ENCODE measurements around the gene RBMXL3. TPM values are rescaled to one million over a fixed set of nuclear protein-coding genes. Genes with fewer than 3 reads are reported as not detected.

Gene RBMXL3
- total RNA-seq = not detected in 2 replicates

DNA sequence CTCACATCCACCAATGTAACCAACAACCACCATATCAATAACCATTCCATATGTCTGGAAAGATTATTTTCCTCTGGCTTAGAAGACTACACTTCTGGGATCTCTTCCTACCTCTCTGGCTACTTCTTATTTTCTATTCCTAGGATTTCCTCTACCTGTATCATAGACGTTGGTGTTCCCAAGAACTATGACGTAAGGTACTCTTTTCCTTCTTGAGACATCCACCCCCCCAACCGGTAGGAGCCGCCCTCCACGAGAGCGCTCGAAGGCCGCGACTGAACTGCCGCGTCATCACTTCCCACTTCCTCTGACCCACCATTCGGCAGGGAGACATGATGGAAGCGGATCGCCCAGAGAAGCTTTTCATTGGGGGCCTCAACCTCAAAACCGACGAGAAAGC, at the start of gene RBMXL3:
TSS of gene RBMXL3 (plus strand) at position 301 of the 400 bp plus-strand sequence. CDS start at position 333, 32 bp downstream.
- no peaks in the 10 kb centered on the region for H3K4me1 ChIP-seq (ENCODE audit: insufficient read depth, low read length)
- DNase-seq (ENCODE audit: insufficient read length, low spot score, missing footprints) = no peak
- no peak within 1 kb of the TSS for H2AFZ ChIP-seq (ENCODE audit: low read length)
- no peak within 1 kb of the TSS for H3K4me3 ChIP-seq (ENCODE audit: insufficient read depth, low read length)
- no peaks in the 10 kb centered on the region for H3K79me2 ChIP-seq (ENCODE audit: insufficient read depth, low read length)
- no peaks in the 10 kb centered on the region for H4K20me1 ChIP-seq (ENCODE audit: insufficient read depth, low read length)
- no peaks in the 10 kb centered on the region for H3K36me3 ChIP-seq (ENCODE audit: insufficient read depth, low read length)
- no peaks in the 10 kb centered on the region for H3K27me3 ChIP-seq (ENCODE audit: insufficient read depth, low read length)
- H3K27ac ChIP-seq (ENCODE audit: low read depth, low read length) = no peak within 1 kb of the TSS
- H3K4me2 ChIP-seq (ENCODE audit: insufficient read depth, low read length) = no peak within 1 kb of the TSS
- TF ChIP-seq, protein P1, sequence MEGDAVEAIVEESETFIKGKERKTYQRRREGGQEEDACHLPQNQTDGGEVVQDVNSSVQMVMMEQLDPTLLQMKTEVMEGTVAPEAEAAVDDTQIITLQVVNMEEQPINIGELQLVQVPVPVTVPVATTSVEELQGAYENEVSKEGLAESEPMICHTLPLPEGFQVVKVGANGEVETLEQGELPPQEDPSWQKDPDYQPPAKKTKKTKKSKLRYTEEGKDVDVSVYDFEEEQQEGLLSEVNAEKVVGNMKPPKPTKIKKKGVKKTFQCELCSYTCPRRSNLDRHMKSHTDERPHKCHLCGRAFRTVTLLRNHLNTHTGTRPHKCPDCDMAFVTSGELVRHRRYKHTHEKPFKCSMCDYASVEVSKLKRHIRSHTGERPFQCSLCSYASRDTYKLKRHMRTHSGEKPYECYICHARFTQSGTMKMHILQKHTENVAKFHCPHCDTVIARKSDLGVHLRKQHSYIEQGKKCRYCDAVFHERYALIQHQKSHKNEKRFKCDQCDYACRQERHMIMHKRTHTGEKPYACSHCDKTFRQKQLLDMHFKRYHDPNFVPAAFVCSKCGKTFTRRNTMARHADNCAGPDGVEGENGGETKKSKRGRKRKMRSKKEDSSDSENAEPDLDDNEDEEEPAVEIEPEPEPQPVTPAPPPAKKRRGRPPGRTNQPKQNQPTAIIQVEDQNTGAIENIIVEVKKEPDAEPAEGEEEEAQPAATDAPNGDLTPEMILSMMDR (IDR thresholded peaks at IDR 0.05; ENCODE audit: extremely low read depth, low read depth, low read length) = no peak
- H3K9me3 ChIP-seq (ENCODE audit: low read depth, low read length) = no peaks in the 10 kb centered on the region

DNA sequence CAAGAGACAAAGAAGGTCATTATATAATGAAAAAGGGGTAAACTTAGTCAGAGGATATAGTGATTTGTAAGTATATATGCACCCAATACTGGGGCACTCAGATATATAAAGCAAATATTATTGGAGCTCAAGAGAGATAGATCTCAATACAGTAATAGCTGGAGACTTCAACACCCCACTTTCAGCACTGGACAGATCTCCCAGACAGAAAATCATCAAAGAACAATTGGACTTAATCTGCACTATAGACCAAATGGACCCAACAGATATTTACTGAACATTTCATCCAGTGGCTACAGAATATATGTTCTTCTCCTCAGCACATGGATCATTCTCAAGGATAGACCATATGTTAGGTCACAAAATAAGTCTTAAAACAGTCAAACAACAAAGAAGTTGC, 47.2 kb upstream of the RBMXL3 start:
- H4K20me1 ChIP-seq (ENCODE audit: insufficient read depth, low read length) = no peaks in the 10 kb centered on the region
- H3K4me3 ChIP-seq (ENCODE audit: insufficient read depth, low read length) = no peak overlapping the region
- no peak overlapping the region for H3K4me2 ChIP-seq (ENCODE audit: insufficient read depth, low read length)
- H3K9me3 ChIP-seq (ENCODE audit: low read depth, low read length) = no peaks in the 10 kb centered on the region
- TF ChIP-seq, protein P1 (IDR thresholded peaks at IDR 0.05; ENCODE audit: extremely low read depth, low read depth, low read length) = no peak
- H2AFZ ChIP-seq (ENCODE audit: low read length) = no peak overlapping the region
- H3K27ac ChIP-seq (ENCODE audit: low read depth, low read length) = no peak overlapping the region
- no peak for DNase-seq (ENCODE audit: insufficient read length, low spot score, missing footprints)
- H3K36me3 ChIP-seq (ENCODE audit: insufficient read depth, low read length) = no peaks in the 10 kb centered on the region
- no peaks in the 10 kb centered on the region for H3K4me1 ChIP-seq (ENCODE audit: insufficient read depth, low read length)
- H3K79me2 ChIP-seq (ENCODE audit: insufficient read depth, low read length) = no peaks in the 10 kb centered on the region
- H3K27me3 ChIP-seq (ENCODE audit: insufficient read depth, low read length) = no peaks in the 10 kb centered on the region

GRCh38 chrX:115147220-115147619, 42.0 kb upstream of the RBMXL3 start:
- no peak overlapping the region for H3K4me2 ChIP-seq (ENCODE audit: insufficient read depth, low read length)
- no peak overlapping the region for H3K27ac ChIP-seq (ENCODE audit: low read depth, low read length)
- H3K27me3 ChIP-seq (ENCODE audit: insufficient read depth, low read length) = no peaks in the 10 kb centered on the region
- H3K36me3 ChIP-seq (ENCODE audit: insufficient read depth, low read length) = no peaks in the 10 kb centered on the region
- TF ChIP-seq, protein P1 (IDR thresholded peaks at IDR 0.05; ENCODE audit: extremely low read depth, low read depth, low read length) = peak; percentile 59
- no peaks in the 10 kb centered on the region for H3K9me3 ChIP-seq (ENCODE audit: low read depth, low read length)
- H2AFZ ChIP-seq (ENCODE audit: low read length) = no peak overlapping the region
- no peaks in the 10 kb centered on the region for H3K4me1 ChIP-seq (ENCODE audit: insufficient read depth, low read length)
- no peaks in the 10 kb centered on the region for H3K79me2 ChIP-seq (ENCODE audit: insufficient read depth, low read length)
- no peak overlapping the region for H3K4me3 ChIP-seq (ENCODE audit: insufficient read depth, low read length)
- H4K20me1 ChIP-seq (ENCODE audit: insufficient read depth, low read length) = no peaks in the 10 kb centered on the region
- DNase-seq (ENCODE audit: insufficient read length, low spot score, missing footprints) = no peak

GRCh38 chrX:115173181-115173580, 16.0 kb upstream of the RBMXL3 start:
- no peaks in the 10 kb centered on the region for H3K4me1 ChIP-seq (ENCODE audit: insufficient read depth, low read length)
- H4K20me1 ChIP-seq (ENCODE audit: insufficient read depth, low read length) = no peaks in the 10 kb centered on the region
- peaks cover 2% of the 10 kb centered on the region for H3K27me3 ChIP-seq (ENCODE audit: insufficient read depth, low read length)
- H3K27ac ChIP-seq (ENCODE audit: low read depth, low read length) = no peak overlapping the region
- no peaks in the 10 kb centered on the region for H3K79me2 ChIP-seq (ENCODE audit: insufficient read depth, low read length)
- no peak overlapping the region for H2AFZ ChIP-seq (ENCODE audit: low read length)
- no peak overlapping the region for H3K4me2 ChIP-seq (ENCODE audit: insufficient read depth, low read length)
- DNase-seq (ENCODE audit: insufficient read length, low spot score, missing footprints) = no peak
- H3K9me3 ChIP-seq (ENCODE audit: low read depth, low read length) = no peaks in the 10 kb centered on the region
- H3K4me3 ChIP-seq (ENCODE audit: insufficient read depth, low read length) = no peak overlapping the region
- H3K36me3 ChIP-seq (ENCODE audit: insufficient read depth, low read length) = no peaks in the 10 kb centered on the region
- TF ChIP-seq, protein P1 (IDR thresholded peaks at IDR 0.05; ENCODE audit: extremely low read depth, low read depth, low read length) = no peak
